Measurements from ENCODE around the gene KCNN3.

DNA sequence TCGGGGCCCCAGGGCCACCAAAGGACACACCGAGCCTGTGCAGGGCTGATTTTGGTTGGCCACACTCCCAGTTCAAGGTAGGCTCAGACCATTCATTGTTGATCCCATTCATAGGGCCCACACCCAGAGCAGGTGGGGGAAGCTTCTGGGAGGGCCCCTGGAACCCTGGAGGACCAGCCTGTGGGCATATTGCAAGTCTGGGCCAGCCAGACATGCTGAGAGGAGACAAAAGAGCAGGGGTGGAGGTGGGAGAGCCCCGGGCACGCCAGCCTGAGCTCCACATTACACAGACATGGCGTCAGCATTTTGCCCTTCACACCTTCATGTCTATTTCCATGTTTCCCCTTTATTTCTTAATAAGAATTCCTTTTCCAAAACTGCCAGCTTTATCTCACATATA, 40.8 kb upstream of the KCNN3 start:
- TF ChIP-seq, protein P1, sequence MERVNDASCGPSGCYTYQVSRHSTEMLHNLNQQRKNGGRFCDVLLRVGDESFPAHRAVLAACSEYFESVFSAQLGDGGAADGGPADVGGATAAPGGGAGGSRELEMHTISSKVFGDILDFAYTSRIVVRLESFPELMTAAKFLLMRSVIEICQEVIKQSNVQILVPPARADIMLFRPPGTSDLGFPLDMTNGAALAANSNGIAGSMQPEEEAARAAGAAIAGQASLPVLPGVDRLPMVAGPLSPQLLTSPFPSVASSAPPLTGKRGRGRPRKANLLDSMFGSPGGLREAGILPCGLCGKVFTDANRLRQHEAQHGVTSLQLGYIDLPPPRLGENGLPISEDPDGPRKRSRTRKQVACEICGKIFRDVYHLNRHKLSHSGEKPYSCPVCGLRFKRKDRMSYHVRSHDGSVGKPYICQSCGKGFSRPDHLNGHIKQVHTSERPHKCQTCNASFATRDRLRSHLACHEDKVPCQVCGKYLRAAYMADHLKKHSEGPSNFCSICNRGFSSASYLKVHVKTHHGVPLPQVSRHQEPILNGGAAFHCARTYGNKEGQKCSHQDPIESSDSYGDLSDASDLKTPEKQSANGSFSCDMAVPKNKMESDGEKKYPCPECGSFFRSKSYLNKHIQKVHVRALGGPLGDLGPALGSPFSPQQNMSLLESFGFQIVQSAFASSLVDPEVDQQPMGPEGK (CRISPR knock-in tag; IDR thresholded peaks at IDR 0.05; ENCODE audit: borderline replicate concordance), result no peak
- TF ChIP-seq ARNTL (CRISPR knock-in tag; IDR thresholded peaks at IDR 0.05; ENCODE audit: borderline replicate concordance, low read depth) (no peak), ZNF70 (CRISPR knock-in tag; IDR thresholded peaks at IDR 0.05) (no peak), OSR1 (CRISPR knock-in tag; IDR thresholded peaks at IDR 0.05) (no peak), ZFP30 (CRISPR knock-in tag; IDR thresholded peaks at IDR 0.05) (no peak), ZC3H10 (CRISPR knock-in tag; IDR thresholded peaks at IDR 0.05) (no peak), ZNF8 (CRISPR knock-in tag; IDR thresholded peaks at IDR 0.05) (no peak), ZFP3 (CRISPR knock-in tag; IDR thresholded peaks at IDR 0.05) (no peak), CSDC2 (CRISPR knock-in tag; IDR thresholded peaks at IDR 0.05) (no peak)
- TF ChIP-seq, protein P2, sequence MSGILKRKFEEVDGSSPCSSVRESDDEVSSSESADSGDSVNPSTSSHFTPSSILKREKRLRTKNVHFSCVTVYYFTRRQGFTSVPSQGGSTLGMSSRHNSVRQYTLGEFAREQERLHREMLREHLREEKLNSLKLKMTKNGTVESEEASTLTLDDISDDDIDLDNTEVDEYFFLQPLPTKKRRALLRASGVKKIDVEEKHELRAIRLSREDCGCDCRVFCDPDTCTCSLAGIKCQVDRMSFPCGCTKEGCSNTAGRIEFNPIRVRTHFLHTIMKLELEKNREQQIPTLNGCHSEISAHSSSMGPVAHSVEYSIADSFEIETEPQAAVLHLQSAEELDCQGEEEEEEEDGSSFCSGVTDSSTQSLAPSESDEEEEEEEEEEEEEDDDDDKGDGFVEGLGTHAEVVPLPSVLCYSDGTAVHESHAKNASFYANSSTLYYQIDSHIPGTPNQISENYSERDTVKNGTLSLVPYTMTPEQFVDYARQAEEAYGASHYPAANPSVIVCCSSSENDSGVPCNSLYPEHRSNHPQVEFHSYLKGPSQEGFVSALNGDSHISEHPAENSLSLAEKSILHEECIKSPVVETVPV (CRISPR knock-in tag; IDR thresholded peaks at IDR 0.05), result no peak

Data from SK-N-SH treated with all-trans-retinoic acid at 6 μM for 48 hours (cell line).